Osteocyte (in vitro differentiated cells): ENCODE data around the gene CD27. TPM values are rescaled to one million over a fixed set of nuclear protein-coding genes. Genes with fewer than 3 reads are reported as not detected.
A peak's percentile ranks its signal among the peaks of the same experiment; 100 is the strongest.
"Not testable (repeated sequence)": the region's sequence is repeated elsewhere in the genome, so short reads cannot be mapped to it uniquely, and the experiment has no call there.

Source experiments
- DNase-seq: peaks from one replicate; pipeline ENCODE4 v3.0.0; 2021; ENCODE audit warnings: mixed read lengths; ENCODE audit not compliant: unreplicated experiment; ENCODE audit errors: extremely low spot score
- H3K27ac Mint-ChIP-seq: one replicate; pipeline ENCODE4 v1.8.0; 2021; ENCODE audit warnings: mild to moderate bottlenecking, mixed read lengths; ENCODE audit not compliant: unreplicated experiment
- H3K27me3 Mint-ChIP-seq: one replicate; pipeline ENCODE4 v1.8.0; 2021; ENCODE audit warnings: mixed read lengths; ENCODE audit not compliant: unreplicated experiment
- H3K36me3 Mint-ChIP-seq: one replicate; pipeline ENCODE4 v1.8.0; 2021; ENCODE audit warnings: mixed read lengths; ENCODE audit not compliant: unreplicated experiment
- H3K4me1 Mint-ChIP-seq: one replicate; pipeline ENCODE4 v1.8.0; 2021; ENCODE audit warnings: mixed read lengths; ENCODE audit not compliant: unreplicated experiment
- H3K4me3 Mint-ChIP-seq: one replicate; pipeline ENCODE4 v1.8.0; 2021; ENCODE audit warnings: mild to moderate bottlenecking, moderate library complexity, mixed read lengths; ENCODE audit not compliant: unreplicated experiment
- H3K9me3 Mint-ChIP-seq: one replicate; pipeline ENCODE4 v1.8.0; 2021; ENCODE audit warnings: mixed read lengths; ENCODE audit not compliant: unreplicated experiment
- CTCF ChIP-seq: fragments of 200-600 bp; sonication (generic); IDR thresholded peaks from 2 replicates; pipeline ENCODE4 v1.5.0; 2021; ENCODE audit warnings: antibody characterized with exemption, mild to moderate bottlenecking, moderate library complexity
- total RNA-seq: library from RNA; stranded (reverse); gene quantifications from 2 replicates; pipeline ENCODE4 v1.2.1, GENCODE V29; 2021

CD27 gene
- total RNA-seq, 1 donor from 2014 or later: not detected

- Mint-ChIP-seq H3K27me3 (no peaks in the 10 kb centered on the region), H3K9me3 (no peaks in the 10 kb centered on the region), H3K36me3 (no peaks in the 10 kb centered on the region), H3K27ac (peak within 1 kb of the TSS; percentile 94), H3K4me1 (peaks cover 36% of the 10 kb centered on the region), H3K4me3 (peak within 1 kb of the TSS; percentile 83)
- peak; percentile 98 for DNase-seq
- TF ChIP-seq CTCF: peak; percentile 12
Observed at GRCh38 chr12:6470375-6471163, 25.8 kb downstream of the CD27 start, which contains the start of gene VAMP1. Gene VAMP1, minus strand, starts transcription at chr12:6470677. Its CDS starts 146 bp downstream, at chr12:6470531.

- no peak for DNase-seq
- Mint-ChIP-seq H3K27ac (no peak overlapping the region), H3K4me3 (no peak overlapping the region), H3K27me3 (no peaks in the 10 kb centered on the region), H3K4me1 (peaks cover 50% of the 10 kb centered on the region), H3K36me3 (no peaks in the 10 kb centered on the region), H3K9me3 (no peaks in the 10 kb centered on the region)
- TF ChIP-seq CTCF: no peak
Observed at GRCh38 chr12:6471989-6472360, 27.2 kb downstream of the CD27 start.

- no peaks in the 10 kb centered on the region for H3K9me3 Mint-ChIP-seq
- no peak overlapping the region for H3K27ac Mint-ChIP-seq
- no peak for TF ChIP-seq CTCF
- DNase-seq: no peak
- H3K36me3 Mint-ChIP-seq: no peaks in the 10 kb centered on the region
- H3K27me3 Mint-ChIP-seq: no peaks in the 10 kb centered on the region
- peaks cover 51% of the 10 kb centered on the region for H3K4me1 Mint-ChIP-seq
- H3K4me3 Mint-ChIP-seq: no peak overlapping the region
Observed at GRCh38 chr12:6472491-6472890, 27.7 kb downstream of the CD27 start.

GRCh38 chr12:6475233-6475975 is 30.6 kb downstream of the CD27 start:
- H3K27ac Mint-ChIP-seq, H3K4me3 Mint-ChIP-seq, DNase-seq, H3K36me3 Mint-ChIP-seq, H3K27me3 Mint-ChIP-seq, H3K9me3 Mint-ChIP-seq: not testable (repeated sequence)
- peaks cover 29% of the 10 kb centered on the region for H3K4me1 Mint-ChIP-seq

- Mint-ChIP-seq H3K9me3 (no peaks in the 10 kb centered on the region), H3K36me3 (peaks cover 1% of the 10 kb centered on the region), H3K4me1 (peaks cover 24% of the 10 kb centered on the region), H3K27me3 (peaks cover 3% of the 10 kb centered on the region), H3K4me3 (peak overlapping the region; percentile 2), H3K27ac (peak overlapping the region; percentile 85)
- no peak for TF ChIP-seq CTCF
- no peak for DNase-seq
Observed at GRCh38 chr12:6476489-6476888, 31.7 kb downstream of the CD27 start.

- not testable (repeated sequence) for H3K36me3 Mint-ChIP-seq, H3K27ac Mint-ChIP-seq, DNase-seq, H3K9me3 Mint-ChIP-seq, H3K4me3 Mint-ChIP-seq, H3K27me3 Mint-ChIP-seq
- peaks cover 24% of the 10 kb centered on the region for H3K4me1 Mint-ChIP-seq
Observed at GRCh38 chr12:6477601-6478377, 33.0 kb downstream of the CD27 start.
